ENCODE measurements around the gene CIAO3.

Gene CIAO3

DNA sequence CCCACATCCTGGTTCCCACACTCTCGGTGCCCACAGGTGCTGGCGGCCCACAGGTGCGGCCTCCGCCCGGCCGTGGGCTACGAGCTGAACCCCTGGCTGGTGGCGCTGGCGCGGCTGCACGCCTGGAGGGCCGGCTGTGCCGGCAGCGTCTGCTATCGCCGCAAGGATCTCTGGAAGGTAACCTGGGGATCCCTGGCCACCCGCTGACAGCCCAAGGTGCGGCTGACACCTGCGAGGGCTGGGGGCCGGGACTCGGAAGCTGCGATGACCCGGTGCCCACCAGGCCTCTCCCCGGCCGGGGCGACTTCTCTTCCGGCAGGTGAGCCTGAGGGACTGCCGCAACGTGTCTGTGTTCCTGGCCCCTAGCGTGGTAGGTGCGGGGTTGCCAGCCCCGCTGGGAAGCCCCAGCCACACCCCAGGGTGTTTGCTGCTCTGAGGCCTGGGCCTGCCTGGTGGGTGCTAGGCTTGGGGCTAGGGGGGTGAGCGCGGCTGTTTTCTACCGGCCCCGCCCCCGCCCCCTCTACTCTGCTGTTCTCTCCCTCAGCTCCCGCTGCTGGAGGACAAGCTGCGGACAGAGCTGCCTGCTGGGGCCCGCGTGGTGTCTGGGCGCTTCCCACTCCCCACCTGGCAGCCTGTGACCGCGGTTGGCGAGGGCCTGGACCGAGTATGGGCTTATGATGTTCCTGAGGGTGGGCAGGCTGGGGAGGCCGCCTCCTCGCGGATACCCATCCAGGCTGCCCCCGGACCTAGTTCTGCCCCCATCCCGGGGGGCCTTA lies 18.8 kb downstream of the CIAO3 start:
- no peak for DNase-seq

DNA sequence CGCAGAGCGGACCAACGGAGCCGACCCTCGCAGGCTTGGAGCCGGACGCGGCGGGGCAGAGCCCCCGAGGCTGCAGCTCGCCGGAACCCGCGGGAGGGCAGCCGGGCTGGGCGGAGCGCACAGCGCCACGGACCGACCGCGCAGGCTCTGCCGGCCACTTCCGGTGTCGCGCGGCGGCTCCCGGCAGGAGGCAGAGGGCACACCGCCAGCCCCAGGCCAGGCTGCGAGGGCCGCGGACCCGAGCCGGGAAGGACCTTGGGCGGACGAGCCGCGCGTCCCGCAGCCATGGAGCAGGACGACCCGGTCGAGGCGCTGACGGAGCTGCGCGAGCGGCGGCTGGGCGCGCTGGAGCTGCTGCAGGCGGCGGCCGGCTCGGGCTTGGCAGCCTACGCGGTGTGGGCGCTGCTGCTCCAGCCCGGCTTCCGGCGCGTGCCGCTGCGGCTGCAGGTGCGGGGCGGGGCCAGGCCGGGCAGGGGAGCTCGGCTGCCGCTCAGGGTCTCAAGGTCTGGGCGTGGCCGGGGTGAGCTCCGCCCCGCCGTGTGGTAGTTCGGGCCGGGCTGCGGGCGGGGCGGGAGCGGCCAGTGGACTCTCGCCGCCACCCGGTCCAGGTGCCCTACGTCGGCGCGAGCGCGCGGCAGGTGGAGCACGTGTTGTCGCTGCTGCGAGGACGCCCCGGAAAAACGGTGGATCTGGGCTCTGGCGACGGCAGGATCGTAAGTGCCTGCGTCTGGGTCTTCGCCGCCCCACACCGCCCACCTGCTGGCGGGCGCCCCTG lies 19.6 kb downstream of the CIAO3 start, which contains the start of gene ANTKMT:
Gene ANTKMT, plus strand, starts transcription at position 157 of the 775 bp plus-strand sequence. Its CDS starts 129 bp downstream, at position 286.
- peak; percentile 84 for DNase-seq

DNA sequence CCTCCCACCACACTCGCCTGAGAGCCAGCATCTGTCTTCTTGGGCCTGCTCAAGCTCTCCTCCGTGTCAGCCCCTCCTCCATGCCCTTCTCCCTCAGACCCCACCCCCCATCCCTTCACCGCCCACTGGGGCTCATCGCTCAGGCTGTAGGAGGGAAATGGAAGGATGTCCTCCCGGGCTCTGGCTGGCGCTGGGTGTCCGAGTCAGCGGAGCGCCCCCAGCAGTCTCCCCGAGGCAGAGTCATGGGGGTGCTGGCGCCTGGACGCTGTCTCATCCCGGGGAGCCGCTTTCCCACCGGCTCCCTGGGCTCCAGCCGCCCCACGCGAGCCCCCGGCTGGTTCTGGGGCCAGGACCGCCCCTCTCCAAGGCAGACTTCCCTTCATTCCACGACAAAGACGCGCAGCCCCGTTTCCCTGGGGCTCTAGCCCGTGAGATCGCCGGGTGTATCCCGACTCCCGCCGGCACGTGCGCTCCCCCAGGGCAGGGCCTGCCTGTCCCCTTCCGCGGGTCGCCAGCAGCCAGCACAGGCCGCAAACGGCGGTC lies 20.3 kb downstream of the CIAO3 start:
- no peak for DNase-seq

DNA sequence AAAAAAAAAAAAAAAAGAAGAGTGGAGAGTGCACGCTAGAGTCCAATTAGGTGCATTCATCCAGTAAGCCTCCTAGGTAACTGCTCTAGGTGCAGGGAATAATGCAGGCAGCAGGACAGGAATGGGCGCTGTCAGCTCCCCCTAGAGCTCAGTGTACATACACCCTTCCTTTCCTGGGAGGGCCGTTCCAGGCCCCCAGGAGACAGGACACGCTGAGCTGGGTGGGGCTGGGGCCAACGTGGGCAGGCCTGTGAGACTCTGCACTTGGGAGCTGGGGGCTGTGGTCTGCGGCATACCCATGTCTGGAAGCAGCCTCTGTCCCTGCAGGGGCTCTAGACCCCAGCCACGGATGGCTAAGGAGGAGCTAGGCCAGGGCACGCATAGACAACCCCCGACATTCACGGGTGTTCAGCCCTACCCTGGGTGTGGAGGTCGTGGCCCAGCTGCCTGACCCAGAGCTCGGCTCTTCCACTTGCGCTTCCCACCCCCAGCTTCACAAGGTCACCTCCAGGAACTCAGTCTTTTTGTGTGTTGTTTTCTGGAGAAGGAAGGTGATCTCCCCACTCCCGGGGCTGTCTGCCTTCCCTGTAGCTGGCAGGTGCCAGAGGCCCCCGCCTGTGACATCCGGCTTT lies 20.9 kb downstream of the CIAO3 start:
- no peak for DNase-seq

GRCh38 chr16:718922-719321 lies 21.9 kb downstream of the CIAO3 start:
- DNase-seq = no peak

DNA sequence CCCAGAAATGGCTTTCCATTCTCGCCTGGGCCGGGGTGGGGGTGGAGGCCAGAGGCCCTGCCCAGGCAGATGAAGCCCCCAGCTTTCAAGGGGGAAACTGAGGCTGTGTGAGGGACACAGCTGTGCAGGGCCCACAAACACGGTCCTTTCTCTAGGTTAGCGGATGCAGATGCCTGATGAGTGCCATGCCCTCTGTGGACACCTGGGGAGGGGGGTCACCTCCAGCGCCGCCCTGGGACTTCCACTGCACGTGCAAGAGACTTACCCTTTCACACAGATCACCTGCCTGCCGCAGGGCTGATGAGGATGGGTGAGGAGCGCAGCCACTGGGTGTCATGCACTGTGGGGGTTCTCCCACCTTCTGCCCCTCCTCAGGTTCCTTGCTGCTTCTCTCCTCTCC lies 22.4 kb downstream of the CIAO3 start:
- no peak for DNase-seq

- DNase-seq = no peak
These were observed 23.1 kb downstream of the CIAO3 start for GRCh38 chr16:717450-718245.

- no peak for DNase-seq
These were observed 23.9 kb downstream of the CIAO3 start for GRCh38 chr16:716768-717325.

- no peak for DNase-seq
These were observed 24.6 kb downstream of the CIAO3 start for GRCh38 chr16:716200-716568.

GRCh38 chr16:715477-716199 lies 25.2 kb downstream of the CIAO3 start:
- DNase-seq = no peak

GRCh38 chr16:714558-715476 lies 26.0 kb downstream of the CIAO3 start, which contains the start of gene METRN:
Gene METRN (plus strand): TSS chr16:715118. CDS start chr16:715290, 172 bp downstream.
- DNase-seq = peak; percentile 84

DNA sequence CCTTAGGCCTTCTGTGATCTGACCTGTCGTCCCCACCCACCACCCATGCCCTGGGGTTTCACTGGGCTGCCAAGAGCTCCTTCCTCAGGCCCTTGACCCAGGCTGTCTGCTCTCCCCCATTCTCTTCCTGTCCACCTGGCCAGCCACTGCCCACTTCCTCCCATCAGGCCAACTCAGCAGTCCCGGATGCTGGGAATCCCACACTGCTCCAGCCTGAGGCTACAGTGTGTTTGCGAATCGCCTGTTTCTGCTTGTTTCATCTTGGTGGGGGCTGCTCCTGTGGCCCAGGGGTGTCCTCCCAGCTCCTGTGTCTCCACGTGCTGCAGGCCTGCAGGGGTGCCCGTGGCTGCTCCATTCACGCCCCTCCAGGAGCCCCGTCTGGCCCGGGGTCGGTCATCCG lies 26.7 kb downstream of the CIAO3 start:
- DNase-seq = no peak

- peak; percentile 31 for DNase-seq
These were observed 28.0 kb downstream of the CIAO3 start for GRCh38 chr16:712740-713250.

DNA sequence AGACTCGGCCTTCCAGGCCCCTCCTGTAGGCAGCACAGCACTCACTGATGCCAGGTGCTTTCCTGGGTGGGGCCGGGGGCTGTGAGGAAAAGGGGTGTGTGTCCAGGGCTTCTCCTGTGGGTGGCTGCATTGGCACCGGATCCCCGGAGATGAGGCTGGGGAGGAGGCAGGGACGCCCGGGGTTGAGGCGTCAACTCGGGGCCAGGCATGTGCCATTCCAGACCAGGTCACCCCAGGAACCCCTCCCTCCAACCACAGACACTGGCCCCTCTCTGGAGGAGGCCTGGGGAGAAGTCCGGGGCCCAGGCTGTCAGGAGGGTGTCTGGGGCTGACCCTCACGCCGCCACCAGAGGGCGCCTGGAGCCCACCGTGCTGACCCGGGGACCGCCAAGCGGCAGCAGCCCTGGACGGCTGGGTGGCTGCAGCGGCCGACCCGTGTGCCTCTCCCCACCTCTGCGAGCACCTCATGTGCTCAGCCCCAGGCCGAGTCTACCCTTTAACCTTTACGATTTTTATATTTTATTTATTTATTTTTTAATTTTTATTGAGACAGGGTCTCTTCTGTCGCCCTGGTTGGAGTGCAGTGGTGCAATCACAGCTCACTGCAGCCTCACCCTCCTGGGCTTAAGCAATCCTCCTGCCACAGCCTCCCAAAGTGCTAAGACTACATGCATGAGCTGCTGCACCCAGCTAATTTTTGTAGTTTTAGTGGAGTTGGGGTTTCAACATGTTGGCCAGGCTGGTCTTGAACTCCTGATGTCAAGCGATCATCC lies 29.1 kb downstream of the CIAO3 start:
- DNase-seq = peak; percentile 75

DNA sequence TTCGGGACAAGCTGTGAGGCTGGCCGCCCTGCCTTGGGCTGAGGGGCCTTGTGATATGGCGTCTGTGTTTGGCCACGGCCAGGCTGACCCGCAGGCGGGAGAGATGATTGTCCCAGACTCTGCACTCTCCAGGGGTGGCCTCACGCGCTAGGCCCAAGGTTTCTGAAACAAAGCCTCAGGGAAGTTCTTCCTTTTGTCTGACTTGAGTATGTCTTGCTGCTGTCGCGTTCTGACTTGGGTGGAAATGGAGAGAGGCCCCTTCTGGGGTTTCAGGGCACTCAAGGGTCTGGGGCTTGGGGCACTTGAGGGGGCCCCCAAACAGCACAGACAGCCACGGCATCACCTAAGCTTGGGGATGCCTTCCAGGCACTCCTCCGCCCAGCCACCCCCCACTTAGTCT lies 29.7 kb downstream of the CIAO3 start:
- DNase-seq = no peak

DNA sequence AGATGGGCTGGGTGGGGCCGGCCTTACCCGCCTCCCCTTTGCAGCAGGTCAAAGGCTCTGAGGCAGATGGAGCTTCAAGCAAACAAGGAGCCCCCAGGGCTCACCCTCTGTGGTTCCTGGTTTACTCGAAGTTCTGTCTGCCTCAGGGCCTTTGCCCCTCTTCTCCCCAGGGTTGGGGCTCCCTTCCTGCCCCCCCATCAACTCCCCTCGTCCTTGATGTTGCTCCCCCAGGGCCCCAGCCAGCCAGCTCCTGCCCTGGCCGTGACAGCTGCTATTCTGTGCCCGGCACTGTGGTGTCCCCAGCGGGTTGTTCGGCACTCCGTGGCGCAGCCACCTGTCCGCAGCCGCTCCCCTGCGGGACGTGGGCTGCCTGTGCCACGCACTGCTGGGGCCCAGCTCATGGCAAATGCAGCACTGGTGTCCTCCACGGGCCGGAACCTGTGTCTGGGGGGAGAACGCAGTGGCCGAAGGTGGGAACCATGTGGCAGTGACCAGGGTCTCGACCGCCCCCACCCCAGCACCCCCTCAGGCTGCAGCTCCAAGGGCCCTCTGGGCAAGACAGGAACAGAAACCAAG lies 30.2 kb downstream of the CIAO3 start:
- DNase-seq = no peak

- no peak for DNase-seq
These were observed 31.0 kb downstream of the CIAO3 start for GRCh38 chr16:709566-710499.

DNA sequence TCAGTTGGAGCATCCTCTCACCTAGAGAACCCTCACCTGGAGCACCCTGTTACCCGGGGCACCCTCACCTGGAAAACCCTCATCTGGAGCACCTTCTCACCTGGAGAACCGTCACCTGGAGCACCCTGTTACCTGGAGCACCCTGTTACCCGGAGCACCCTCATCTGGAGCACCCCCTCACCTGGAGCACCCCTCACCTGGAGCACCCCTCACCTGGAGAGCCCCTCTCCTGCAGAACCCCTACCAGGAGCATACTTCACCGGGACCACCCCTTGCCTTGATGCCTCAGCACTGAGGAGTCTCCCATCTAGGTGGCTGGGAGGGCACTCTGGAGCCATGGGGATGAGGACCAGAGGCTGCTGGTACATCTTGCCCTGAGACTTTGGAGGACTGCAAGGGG lies 31.8 kb downstream of the CIAO3 start:
- DNase-seq = no peak
